ENCODE measurements around the gene ASS1.
A peak's percentile ranks its signal among the peaks of the same experiment; 100 is the strongest.
"Not testable (repeated sequence)": the region's sequence is repeated elsewhere in the genome, so short reads cannot be mapped to it uniquely, and the experiment has no call there.

The ASS1 gene

DNA sequence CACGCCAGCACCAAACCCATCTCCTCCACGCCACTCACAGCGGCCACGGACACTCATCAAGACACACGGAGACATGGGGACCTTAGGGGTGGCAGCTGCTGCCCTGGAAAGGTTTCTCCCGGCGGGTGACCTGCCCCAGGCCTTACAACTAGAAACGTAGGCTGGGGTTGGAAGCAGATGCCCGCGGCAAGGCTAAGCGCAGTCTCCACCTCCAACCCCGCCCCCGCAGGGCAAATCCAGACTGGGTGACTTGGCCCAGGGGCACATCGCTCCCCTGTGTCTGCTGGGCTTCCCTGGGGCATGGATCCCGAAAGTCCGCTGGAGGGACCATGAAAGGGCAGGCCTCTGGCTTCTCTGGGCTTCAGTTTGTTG is 12.0 kb upstream of the ASS1 start:
- no peak overlapping the region for H3K4me3 ChIP-seq (replicated peaks in 1 of 2; ENCODE audit: low read depth in 2 of 2, low read length in 2 of 2)
- DNase-seq (ENCODE audit: low read depth in 2 of 2), result no peak
- TF ChIP-seq, protein P1, sequence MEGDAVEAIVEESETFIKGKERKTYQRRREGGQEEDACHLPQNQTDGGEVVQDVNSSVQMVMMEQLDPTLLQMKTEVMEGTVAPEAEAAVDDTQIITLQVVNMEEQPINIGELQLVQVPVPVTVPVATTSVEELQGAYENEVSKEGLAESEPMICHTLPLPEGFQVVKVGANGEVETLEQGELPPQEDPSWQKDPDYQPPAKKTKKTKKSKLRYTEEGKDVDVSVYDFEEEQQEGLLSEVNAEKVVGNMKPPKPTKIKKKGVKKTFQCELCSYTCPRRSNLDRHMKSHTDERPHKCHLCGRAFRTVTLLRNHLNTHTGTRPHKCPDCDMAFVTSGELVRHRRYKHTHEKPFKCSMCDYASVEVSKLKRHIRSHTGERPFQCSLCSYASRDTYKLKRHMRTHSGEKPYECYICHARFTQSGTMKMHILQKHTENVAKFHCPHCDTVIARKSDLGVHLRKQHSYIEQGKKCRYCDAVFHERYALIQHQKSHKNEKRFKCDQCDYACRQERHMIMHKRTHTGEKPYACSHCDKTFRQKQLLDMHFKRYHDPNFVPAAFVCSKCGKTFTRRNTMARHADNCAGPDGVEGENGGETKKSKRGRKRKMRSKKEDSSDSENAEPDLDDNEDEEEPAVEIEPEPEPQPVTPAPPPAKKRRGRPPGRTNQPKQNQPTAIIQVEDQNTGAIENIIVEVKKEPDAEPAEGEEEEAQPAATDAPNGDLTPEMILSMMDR (IDR thresholded peaks at IDR 0.05; ENCODE audit: low read depth, low read length), result no peak

DNA sequence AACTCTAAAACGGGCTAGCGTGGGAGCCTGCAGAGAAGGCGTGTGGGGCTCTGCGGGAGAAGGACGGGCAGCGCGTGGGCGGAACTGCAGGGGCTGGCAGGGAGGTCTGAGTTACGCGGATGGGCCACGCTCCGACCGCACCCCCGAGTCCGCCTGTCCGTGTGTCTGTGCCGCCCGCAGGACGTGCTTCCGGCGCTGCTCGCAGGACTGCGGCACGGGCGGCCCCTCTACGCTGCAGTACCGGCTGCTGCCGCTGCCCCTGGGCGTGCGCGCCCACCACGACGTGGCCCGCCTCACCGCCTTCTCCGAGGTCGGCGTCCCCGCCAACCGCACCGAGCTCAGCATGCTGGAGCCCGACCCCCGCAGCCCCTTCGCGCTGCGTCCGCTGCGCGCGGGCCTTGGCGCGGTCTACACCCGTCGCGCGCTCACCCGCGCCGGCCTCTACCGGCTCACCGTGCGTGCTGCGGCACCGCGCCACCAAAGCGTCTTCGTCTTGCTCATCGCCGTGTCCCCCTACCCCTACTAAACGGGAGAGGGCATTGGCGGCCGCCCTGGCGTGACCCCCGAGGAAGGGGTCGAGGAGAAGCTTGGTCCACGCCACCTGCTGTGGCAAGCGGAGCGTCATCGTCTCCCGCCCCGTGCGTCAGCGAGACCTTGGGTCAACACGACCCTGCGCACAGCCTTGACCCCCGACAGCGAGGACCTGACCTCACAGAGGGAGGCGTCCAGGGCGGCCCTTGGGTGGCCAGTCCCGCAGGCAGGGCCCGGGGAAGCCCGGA is 11.4 kb upstream of the ASS1 start:
- DNase-seq (ENCODE audit: low read depth in 2 of 2), result peak; percentile 31 to 58
- peak overlapping the region in 1 of 2 donors; percentile 6 for H3K4me3 ChIP-seq (replicated peaks in 1 of 2; ENCODE audit: low read depth in 2 of 2, low read length in 2 of 2)
- TF ChIP-seq, protein P1 (IDR thresholded peaks at IDR 0.05; ENCODE audit: low read depth, low read length), result peak; percentile 28

DNA sequence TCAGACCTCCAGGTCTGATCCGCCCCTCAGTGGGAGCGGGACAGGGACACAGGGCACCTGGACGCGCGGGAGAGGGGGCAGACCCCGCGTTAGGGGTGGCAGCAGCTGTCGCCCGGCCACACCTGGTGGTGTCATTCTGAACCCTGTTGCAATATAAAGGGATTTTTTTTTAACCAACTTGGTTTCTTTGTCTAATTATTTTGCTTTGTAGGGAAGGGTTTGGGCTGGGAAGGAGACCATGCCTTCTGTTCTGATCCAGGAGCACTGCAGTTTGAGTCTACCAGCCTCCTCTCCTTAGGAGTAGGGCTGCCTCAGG is 10.9 kb upstream of the ASS1 start:
- DNase-seq (ENCODE audit: low read depth in 2 of 2), result no peak
- H3K4me3 ChIP-seq (replicated peaks in 1 of 2; ENCODE audit: low read depth in 2 of 2, low read length in 2 of 2), result no peak overlapping the region
- TF ChIP-seq, protein P1 (IDR thresholded peaks at IDR 0.05; ENCODE audit: low read depth, low read length), result no peak

DNA sequence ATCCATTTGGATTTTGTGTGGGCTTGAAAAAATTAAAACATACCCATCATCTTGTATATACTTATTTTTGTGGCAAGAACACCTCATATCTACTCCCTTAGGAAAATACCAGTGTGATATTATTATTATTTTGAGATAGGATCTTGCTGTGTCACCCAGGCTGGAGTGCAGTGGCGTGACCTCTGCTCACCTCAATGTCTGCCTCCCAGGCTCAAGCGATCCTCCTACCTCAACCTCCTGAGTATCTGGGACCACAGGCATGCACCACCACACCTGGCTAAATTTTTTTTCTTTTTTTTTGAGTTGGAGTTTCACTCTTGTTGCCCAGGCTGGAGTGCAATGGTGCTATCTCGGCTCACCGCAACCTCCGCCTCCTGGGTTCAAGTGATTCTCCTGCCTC is 10.1 kb upstream of the ASS1 start:
- not testable (repeated sequence) for H3K4me3 ChIP-seq (replicated peaks in 1 of 2; ENCODE audit: low read depth in 2 of 2, low read length in 2 of 2); DNase-seq (ENCODE audit: low read depth in 2 of 2)

DNA sequence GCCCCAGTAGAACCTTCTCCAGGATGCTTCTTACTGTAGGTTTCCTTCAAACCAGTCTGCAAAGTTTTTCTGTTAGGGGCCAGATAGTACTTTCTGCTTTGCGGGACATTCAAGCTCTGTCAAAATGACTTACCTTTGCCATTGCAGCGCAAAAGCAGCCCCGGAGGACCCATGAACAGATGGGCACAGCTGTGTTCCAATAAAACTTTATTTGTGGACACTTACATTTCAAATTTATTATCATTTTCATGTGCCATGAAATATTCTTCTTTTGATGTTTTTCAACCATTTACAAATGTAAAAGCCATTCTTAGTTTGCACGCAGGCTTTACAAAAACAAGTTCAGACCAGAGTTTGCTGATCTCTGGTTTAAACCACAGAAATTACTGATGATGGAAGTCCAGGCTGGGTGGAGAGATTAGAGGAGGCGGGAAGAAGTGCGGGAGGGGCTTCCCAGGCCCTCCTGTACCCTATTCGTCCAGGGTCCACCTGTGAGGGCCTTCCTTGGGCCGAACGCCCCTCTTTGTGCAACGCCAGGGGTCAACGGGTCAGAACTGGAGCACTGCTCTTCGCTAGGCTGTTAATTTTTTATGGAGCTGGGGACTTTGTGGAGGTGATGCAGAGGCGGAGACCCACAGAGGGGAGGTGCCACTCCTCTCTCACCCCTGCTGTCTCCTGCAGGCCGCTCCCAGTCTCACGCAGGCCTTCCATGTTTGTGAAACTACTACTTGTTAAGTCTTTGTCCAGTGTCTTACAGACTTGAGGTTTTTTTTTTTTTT is 7.6 kb upstream of the ASS1 start:
- DNase-seq (ENCODE audit: low read depth in 2 of 2), result no peak
- no peak overlapping the region for H3K4me3 ChIP-seq (replicated peaks in 1 of 2; ENCODE audit: low read depth in 2 of 2, low read length in 2 of 2)
- TF ChIP-seq, protein P1 (IDR thresholded peaks at IDR 0.05; ENCODE audit: low read depth, low read length), result no peak

DNA sequence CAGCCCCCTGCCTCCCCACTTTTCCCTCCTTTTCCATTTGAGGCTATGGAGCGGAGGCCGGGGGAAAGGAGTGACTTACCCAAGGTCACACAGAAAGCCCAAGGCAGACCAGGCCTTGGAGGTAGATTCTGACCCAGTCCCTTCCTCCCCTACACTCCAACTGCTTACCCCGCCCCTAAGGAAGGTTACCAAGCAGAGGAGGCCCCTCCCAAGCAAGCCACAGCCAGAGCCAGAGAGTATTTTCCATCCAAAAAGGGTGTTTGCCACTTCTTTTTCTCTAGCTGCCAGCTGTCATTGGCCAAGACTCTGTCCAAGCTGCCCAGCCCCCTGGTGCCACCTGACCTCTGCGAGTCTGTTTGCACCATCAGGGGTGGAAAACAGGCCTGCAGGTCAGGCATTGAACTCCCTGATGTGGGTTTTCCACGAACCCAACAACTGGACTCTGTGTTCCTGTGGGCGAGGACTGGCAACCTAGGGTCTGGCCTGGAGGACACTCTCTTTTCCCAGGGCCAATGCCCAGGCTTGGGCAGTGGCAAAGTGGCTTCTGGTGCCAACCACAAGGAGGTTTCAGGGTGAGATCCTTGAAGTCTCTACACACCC is 6.3 kb upstream of the ASS1 start:
- no peak overlapping the region for H3K4me3 ChIP-seq (replicated peaks in 1 of 2; ENCODE audit: low read depth in 2 of 2, low read length in 2 of 2)
- TF ChIP-seq, protein P1 (IDR thresholded peaks at IDR 0.05; ENCODE audit: low read depth, low read length), result no peak
- no peak for DNase-seq (ENCODE audit: low read depth in 2 of 2)

DNA sequence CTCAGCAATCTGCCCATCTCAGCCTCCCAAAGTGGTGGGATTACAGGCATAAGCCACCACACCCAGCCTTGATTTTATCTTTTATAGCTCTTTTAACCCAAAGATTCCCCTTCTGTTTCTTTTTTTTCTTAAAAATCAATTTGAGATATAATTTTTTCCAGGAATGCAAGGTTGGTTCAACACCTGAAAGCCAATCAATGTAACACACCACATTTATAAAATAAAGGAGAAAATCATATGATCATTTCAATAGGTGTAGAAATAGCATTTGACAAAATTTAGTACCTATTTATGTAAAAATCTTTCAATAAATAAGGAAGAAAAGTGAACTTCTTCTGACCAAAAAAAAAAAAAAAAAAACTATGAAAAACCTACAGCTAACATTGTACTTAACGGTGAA is 3.7 kb upstream of the ASS1 start:
- DNase-seq (ENCODE audit: low read depth in 2 of 2), result no peak
- no peak overlapping the region for H3K4me3 ChIP-seq (replicated peaks in 1 of 2; ENCODE audit: low read depth in 2 of 2, low read length in 2 of 2)
- TF ChIP-seq, protein P1 (IDR thresholded peaks at IDR 0.05; ENCODE audit: low read depth, low read length), result no peak

All from cardiac fibroblast (primary cell).